Stimulated activated CD4-positive, alpha-beta T cell treated with anti-CD3 and anti-CD28 coated beads, TNF-alpha, amount 100 ng/mL, for 48 hours (primary cell): Measurements from ENCODE around the gene CTSH.

Experiments used
- DNase-seq, 3 donors: peaks; one replicate each; pipeline ENCODE4 v3.0.0-alpha.2; 2020; ENCODE audit warnings: low read depth in 3 of 3

Gene CTSH

GRCh38 chr15:78977591-78978347 is 32.9 kb upstream of the CTSH start:
- DNase-seq = no peak

GRCh38 chr15:78977091-78977571 is 32.3 kb upstream of the CTSH start:
- no peak for DNase-seq

GRCh38 chr15:78976691-78977090 is 31.8 kb upstream of the CTSH start:
- no peak for DNase-seq

GRCh38 chr15:78974272-78974918 is 29.5 kb upstream of the CTSH start:
- DNase-seq = no peak

GRCh38 chr15:78969687-78970349 is 25.0 kb upstream of the CTSH start:
- no peak for DNase-seq

- no peak for DNase-seq
Measured at GRCh38 chr15:78968539-78969271, 23.9 kb upstream of the CTSH start.

- DNase-seq = no peak
Measured at GRCh38 chr15:78968114-78968513, 23.3 kb upstream of the CTSH start.

- no peak for DNase-seq
Measured at GRCh38 chr15:78960308-78960707, 15.5 kb upstream of the CTSH start.

GRCh38 chr15:78959360-78959759 is 14.5 kb upstream of the CTSH start:
- DNase-seq = no peak

- DNase-seq = no peak
Measured at GRCh38 chr15:78957416-78958093, 12.7 kb upstream of the CTSH start.

- no peak for DNase-seq
Measured at GRCh38 chr15:78956937-78957336, 12.1 kb upstream of the CTSH start.

- no peak for DNase-seq
Measured at GRCh38 chr15:78955355-78955754, 10.5 kb upstream of the CTSH start.

- DNase-seq = no peak
Measured at GRCh38 chr15:78951841-78952238, 7.0 kb upstream of the CTSH start.

- no peak for DNase-seq
Measured at GRCh38 chr15:78950902-78951840, 6.3 kb upstream of the CTSH start.

GRCh38 chr15:78950343-78950742 is 5.5 kb upstream of the CTSH start:
- no peak for DNase-seq

GRCh38 chr15:78949461-78949860 is 4.6 kb upstream of the CTSH start:
- no peak for DNase-seq

- DNase-seq = no peak
Measured at GRCh38 chr15:78947506-78947905, 2.7 kb upstream of the CTSH start.

- no peak for DNase-seq
Measured at GRCh38 chr15:78946493-78946892, 1.6 kb upstream of the CTSH start.

- DNase-seq = no peak
Measured at GRCh38 chr15:78944202-78944625, 632 bp downstream of the CTSH start.

- no peak for DNase-seq
Measured at GRCh38 chr15:78943692-78944091, 1.2 kb downstream of the CTSH start.
